Epithelial cell of esophagus (primary cell): ENCODE results near the gene KCNJ5.

Source experiments
- DNase-seq: peaks from one replicate; pipeline ENCODE4 v3.0.0; 2010; ENCODE audit warnings: low read depth
- H3K4me3 ChIP-seq: 2 replicates; pipeline ENCODE4 v1.5.1; 2011; ENCODE audit warnings: mild to moderate bottlenecking, low read length, control low read depth
- CTCF ChIP-seq: IDR thresholded peaks from 2 replicates; pipeline ENCODE4 v1.5.1; 2011; ENCODE audit warnings: low read depth, mild to moderate bottlenecking, low read length, control low read depth, inconsistent platforms; ENCODE audit not compliant: insufficient read depth; ENCODE audit errors: missing control alignments

KCNJ5 gene

GRCh38 chr11:128925250-128925600 is 34.1 kb downstream of the KCNJ5 start:
- DNase-seq: no peak
- no peak overlapping the region for H3K4me3 ChIP-seq
- TF ChIP-seq CTCF: no peak

- DNase-seq: no peak
- TF ChIP-seq CTCF: no peak
- no peak overlapping the region for H3K4me3 ChIP-seq
These were observed 34.8 kb downstream of the KCNJ5 start for GRCh38 chr11:128926000-128926399.

- no peak for DNase-seq
- no peak overlapping the region for H3K4me3 ChIP-seq
- no peak for TF ChIP-seq CTCF
These were observed 35.4 kb downstream of the KCNJ5 start for GRCh38 chr11:128926437-128927107.

GRCh38 chr11:128927108-128927461 is 35.9 kb downstream of the KCNJ5 start:
- no peak for TF ChIP-seq CTCF
- DNase-seq: no peak
- no peak overlapping the region for H3K4me3 ChIP-seq

- TF ChIP-seq CTCF: no peak
- no peak for DNase-seq
- H3K4me3 ChIP-seq: no peak overlapping the region
These were observed 36.7 kb downstream of the KCNJ5 start for GRCh38 chr11:128927683-128928336.

GRCh38 chr11:128928400-128928799 is 37.2 kb downstream of the KCNJ5 start:
- DNase-seq: no peak
- no peak overlapping the region for H3K4me3 ChIP-seq
- TF ChIP-seq CTCF: no peak

GRCh38 chr11:128929468-128929867 is 38.3 kb downstream of the KCNJ5 start:
- no peak overlapping the region for H3K4me3 ChIP-seq
- DNase-seq: no peak
- no peak for TF ChIP-seq CTCF
